ENCODE data around the gene SMCR8.
"Not testable (repeated sequence)": the region's sequence is repeated elsewhere in the genome, so short reads cannot be mapped to it uniquely, and the experiment has no call there.

The SMCR8 gene

DNA sequence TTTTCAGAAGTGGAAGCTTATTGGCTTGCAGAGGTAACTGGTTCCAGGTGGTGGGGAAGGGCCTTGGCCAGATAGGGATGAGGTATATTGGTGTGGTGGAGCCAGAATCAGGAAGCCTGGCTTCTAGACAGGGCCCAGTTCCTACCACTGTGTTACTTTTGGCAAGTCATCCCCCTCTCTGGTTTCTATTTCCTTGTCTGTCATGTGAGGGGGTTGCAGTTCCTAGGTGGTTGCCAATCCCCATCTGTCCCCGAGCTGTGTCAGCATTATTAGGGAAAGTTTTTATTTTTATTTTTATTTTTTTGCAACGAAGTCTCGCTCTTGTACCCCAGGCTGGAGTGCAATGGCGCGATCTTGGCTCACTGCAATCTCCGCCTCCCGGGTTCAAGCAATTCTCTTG lies 3.0 kb downstream of the SMCR8 start:
- DNase-seq, result no peak

DNA sequence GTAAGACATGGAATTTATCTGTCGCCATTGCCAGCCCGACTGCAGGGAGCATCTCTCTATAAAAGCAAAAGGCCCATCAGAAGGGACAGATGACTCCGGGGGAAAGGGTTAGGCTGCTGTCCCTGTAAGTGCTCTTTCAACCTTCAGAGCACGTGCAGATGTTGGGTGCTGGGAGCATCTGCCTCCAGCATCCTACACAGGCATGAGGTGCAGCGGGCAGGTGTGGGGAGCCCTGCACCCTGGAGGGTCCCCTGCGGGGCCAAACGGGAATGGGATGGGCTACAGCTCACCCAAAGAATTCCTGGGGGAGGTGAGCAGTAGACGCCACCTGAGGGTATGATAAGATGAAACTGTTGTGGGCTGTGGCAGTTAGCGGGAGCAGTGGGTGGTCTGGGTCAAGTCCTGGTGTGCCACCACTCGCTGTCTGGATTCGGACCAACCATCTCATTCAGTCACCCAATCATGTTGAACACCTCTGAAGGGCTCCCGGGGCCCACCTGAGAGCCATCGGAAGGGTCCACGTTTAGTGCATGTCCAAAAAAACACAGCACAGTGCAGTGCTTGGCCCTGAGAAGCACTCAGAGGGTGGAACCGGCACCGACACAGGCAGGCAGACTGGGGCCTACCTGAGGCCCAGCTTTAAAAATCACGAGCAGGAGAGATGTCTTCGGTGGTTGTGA lies 3.8 kb downstream of the SMCR8 start:
- no peak for DNase-seq

DNA sequence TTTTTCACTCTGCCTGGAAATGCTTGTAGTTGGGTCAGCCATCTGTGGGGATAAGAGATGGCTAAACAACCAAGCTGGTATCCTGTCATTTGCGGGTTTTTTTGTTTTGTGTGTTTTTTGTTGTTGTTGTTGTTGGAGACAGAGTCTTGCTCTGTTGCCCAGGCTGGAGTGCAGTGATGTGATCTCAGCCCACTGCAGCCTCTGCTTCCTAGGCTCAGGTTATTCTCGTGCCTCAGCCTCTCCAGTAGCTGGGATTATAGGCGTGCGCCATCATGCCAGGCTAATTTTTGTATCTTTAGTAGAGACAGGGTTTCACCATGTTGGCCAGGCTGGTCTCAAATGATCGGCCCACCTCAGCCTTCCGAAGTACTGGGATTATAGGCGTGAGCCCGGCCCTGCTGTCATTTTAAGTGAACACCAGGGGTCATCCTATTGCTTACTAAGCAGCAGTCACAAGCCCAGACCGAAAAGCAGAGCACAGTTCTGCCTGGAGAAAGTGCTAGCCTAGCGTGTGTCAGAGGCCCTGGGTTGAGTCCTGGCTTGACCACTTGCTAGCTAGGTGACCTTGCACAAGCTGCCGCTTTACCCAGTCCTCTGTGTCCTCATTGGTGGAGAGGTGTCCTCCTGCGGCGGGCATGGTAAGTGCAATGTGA lies 4.6 kb downstream of the SMCR8 start:
- DNase-seq, result no peak

DNA sequence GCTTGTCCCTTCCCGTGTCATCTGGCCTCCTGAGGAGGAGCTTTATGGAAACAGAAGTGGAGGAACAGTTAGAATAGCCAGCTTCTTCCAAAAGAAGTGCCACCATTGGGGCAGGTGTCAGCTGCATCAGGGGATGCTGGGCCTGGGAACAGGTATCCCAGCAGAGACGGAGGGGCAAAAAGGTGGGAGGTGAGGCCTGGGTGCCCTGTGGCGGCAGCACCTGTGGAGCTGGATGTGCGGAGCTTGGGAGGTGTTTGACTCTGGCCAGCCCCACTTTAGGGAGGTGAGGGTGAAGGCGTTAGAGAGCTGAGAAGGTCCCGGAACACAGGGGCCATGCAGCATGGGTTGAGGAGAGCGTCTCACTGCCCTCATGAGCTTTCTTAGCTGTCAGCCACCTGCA lies 5.2 kb downstream of the SMCR8 start:
- DNase-seq, result no peak

DNA sequence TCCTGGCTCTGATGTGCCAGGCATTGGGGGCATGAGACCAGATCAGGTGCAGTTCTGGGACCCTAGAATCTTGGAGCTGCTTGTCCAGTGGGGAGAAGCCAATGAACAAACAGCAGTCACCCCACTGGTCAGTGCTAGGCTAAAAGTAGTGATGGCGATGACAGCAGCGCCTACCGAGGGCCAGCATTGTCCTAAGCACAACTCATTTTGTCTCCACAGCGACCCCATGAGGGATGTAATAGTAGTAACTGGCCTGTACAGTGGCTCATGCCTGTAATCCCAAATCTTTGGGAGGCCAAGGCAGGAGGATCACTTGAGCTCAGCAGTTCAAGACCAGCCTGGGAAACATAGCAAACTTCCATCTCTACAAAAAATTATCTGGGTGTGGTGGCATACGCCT lies 6.2 kb downstream of the SMCR8 start:
- DNase-seq, result no peak

DNA sequence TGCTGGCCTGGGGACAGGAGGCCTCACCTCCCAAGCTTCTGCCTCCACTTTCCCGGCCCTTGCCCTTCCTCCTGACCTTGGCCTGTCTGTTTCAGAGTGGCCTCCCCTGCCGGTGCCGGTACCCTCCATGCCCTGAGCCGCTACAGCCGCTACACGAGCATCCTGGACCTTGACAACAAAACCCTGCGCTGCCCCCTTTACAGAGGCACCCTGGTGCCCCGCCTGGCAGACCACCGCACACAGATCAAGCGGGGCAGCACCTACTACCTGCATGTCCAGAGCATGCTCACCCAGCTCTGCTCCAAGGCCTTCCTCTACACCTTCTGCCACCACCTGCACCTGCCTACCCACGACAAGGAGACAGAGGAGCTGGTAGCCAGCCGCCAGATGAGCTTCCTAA lies 7.4 kb downstream of the SMCR8 start:
- no peak for DNase-seq

DNA sequence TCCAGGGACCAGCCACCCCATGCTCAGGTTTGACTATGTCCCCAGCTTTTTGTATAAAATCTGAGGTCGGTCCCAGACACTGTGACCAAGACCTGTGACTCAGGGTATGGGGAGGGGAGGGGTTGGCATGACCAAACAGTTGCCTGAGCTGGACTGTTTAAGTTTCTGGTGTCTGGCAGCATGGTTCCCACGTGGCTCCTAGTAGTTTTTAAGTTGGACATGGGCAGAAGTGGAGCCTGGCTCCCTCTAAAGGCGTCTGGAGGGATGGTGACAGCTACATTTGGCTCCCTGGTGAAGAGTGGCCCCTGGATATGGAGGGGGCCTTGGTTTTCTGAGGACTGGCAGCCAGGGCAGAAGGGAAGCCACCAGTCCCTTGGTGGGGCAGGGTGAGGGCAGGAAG lies 7.9 kb downstream of the SMCR8 start:
- no peak for DNase-seq

DNA sequence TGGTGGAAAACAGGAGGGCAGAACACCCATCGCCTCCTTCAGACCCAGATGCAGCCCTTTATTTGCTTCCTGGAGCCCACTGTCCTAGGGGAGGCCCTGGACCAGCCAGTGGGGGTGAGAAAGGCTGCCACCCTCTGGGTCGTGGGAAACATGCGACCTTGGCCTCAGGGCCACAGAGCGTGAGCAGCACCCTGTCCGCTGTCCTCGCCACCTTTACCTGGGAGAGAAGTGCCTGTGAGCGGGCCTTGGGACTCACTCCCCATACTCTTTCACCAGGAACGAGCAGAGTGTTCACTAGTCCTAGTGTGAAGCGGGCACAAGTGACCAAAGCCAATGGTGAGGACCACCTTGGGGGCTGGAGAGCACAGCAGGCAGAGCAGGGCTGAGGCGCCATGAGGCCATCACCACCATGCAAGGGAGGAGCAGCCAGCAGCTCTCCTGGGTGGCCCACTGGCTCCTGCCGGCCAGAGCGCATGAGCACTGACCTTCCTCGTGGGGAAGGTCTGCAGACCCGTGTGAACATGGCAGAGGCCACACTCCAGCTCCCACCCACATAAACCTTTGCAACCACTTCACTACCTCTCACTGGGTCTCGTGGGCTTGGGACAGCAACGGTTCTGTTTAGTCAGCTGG lies 8.5 kb downstream of the SMCR8 start:
- no peak for DNase-seq

DNA sequence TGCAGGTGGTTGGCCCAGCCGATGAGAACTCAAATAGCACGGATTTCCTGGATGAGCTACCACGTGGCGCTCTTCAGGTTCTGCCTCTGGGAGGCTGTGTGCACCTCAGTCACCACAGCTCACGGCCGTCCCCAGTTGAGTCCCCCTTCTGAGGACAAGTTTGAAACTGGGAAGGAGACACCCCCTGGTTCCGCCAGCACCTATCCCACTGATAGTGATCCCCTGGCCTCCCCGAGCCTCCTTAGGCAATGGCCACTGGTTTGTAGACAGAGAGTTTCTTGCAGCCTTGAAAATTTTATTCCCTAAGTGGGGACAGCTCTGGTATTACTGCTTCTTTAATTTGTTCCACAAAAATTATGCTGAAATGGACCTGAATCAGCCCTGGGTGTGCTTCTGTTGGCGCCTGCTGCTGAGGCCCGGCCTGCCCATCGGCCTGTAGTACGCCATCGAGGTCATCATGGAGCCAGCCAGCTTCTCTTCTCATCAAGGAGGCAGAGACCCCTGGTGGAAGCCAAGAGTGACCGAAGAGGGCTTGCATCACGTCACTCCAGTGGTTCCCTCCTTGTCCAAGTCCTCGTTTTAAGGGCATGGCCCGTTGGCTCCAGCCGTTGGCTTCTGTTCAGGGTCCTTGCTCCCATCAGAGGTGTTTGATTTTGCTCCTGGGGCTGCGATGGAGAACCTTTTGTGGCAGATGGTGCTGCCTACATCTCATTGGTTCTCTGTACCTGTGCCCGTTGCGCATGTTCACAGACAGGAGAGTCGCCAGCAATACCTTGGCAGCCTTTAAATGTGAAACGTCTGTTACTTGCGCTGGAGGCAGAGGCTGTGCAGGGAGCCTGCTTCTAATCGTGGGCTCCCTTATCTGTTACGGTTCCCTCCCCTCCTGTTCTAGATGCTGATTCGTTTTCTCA lies 9.3 kb downstream of the SMCR8 start:
- no peak for DNase-seq

DNA sequence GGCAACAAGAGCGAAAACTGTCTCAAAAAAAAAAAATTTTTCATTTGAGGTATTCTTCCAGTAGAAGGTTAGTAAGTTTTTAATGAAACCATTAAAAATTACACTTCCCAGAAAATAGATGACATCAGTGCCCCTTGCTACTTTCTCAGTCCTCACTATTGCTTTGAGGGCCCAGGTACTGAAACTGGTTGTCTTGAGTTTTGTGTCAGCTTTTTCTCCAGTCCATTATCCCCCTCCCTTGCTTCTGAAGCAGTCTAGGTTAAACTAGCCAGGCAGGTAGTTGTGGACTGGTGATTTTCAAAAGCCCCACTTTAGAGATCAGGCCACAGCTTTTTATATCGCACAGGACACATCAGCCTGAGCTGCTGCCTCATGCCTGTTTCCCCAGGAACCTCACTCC lies 10.9 kb downstream of the SMCR8 start:
- DNase-seq, result no peak

DNA sequence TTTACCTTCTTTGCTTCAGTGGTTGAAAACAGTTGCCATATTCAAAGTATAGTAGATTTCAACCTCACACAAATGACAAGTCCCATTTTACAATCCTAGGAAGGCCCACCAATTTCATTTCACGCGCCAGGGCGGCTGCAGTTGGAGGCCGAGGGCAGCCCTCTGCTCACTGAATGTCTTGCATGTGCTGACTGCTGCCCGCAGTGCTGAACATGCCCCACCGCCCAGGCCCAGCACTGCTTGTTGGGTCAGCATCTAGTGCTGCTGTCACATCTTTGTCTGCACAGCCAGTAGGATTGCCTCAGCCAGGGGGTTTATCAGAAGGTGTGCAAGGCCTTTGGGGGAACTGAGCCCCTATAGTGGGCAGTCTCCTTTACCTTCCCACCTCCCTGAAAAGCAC lies 11.5 kb downstream of the SMCR8 start:
- no peak for DNase-seq

DNA sequence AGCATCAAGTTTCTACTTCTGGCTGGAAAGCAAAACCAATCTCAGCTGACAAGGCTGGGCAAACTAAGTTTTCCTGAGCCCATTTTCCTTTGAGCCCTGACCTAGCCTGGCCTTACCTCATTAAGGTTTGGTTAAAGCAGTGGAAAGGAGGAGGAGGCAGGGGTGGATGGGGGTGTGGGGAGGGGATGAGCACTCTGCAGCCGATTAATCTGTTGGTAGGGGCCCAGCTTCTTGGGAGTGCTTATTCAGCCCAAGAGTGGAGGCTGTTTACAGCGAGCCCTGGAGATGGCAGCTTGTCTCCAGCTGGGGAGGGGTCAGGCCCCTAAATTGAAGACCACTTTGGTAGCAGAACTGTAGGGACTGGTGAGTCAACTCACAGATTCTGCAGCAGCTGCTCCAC lies 12.0 kb downstream of the SMCR8 start:
- no peak for DNase-seq

DNA sequence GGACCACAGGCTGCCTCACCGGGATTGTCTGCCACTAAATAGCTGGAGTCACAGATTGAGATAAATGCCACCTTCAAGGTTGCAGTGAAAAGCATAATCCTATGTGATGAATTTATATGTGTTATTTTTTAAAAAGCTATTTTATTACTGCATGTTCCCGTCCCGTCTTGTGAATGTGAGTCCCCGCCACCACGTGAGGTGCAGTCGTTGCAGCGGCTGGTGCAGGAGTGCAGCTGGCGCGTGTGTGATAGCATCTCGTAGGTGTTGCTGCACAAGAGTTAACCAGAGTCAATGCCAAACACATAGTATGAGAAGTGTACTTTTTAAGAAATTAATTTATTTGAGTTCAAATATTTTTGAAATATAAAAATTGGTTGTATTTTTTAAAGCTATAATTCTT lies 12.5 kb downstream of the SMCR8 start:
- DNase-seq, result no peak

DNA sequence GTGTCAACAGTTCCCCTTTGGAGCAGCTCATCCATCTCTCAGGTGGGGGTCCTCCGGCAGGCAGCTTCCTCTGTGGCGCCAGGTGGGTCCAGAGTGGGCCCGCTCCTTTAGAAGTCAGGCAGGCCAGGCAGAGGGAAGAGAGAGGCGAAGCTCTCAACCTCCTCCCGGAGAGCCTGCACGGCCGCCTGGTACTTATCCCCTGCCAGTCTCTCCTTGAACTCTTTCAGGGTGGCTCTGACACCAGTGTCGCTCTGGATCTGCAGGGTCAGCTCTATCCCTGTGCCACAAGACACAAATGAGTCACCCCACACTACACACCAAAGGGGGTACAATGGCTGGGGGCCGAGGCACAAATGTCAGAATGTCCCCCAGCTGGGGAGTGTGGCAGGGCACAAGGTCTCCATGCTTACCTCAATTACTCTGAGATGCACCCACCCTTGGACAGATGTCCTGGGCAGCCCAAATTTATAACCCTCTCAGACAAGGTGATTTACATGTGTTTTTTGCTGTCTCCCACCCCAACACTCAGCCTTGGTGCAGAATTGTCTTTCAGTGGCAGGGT lies 13.6 kb downstream of the SMCR8 start:
- no peak for DNase-seq

DNA sequence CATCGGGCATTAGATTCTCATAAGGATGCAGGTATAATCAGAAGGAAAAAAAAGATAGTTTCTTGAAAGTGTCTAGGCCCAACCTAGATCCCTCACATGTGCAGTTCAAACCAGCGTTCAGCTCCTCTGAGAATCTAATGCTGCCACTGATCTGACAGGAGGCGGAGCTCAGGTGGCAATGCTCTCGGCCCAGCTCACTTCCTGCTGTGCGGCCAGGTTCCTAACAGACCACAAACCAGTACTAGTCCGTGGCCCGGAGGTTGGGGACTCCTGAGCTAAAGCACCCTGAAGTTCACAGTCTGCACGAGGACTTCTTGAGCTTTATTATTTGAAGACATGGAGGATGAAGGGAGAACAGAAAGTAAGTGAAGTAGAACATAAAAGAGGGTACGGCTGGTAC lies 16.8 kb downstream of the SMCR8 start:
- DNase-seq, result no peak

DNA sequence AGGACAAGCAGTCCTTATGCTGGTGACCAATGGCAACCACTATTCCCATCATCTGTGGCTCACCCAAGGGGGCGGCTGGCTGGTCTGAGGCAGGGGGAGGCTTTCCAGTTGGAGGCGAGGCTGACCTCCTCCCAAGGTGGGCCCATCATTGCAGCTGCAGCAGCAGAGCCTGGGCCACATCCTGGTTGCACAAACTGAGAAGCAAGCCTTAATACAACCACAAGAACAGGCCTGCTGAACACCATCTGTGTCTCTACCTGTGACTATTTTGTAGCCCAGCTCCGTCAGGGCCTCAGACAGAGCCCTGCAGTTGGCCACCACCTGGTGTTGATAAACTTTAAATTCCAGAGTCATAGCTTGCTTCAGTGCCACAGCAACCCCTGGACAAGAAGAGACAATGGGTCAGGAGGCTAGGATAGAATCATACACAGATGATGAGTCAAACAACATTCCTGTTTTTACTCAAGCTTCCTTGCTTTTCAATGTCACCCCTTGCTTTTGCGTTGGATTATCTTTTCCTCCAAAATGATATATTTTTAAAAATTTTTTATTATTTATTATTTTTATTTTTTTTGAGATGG lies 17.9 kb downstream of the SMCR8 start:
- no peak for DNase-seq

DNA sequence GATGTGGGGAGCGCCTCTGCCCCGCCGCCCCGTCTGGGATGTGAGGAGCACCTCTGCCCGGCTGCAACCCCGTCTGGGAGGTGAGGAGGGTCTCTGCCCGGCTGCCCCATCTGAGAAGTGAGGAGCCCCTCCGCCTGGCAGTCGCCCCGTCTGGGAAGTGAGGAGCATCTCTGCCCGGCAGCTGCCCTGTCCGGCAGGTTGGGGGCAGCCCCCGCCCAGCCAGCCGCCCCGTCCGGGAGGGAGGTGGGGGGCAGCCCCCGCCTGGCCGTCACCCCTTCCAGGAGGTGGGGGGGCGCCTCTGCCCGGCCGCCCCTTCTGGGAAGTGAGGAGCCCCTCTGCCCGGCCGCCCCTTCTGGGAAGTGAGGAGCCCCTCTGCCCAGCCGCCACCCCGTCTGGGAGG lies 23.1 kb downstream of the SMCR8 start:
- DNase-seq, result not testable (repeated sequence)

DNA sequence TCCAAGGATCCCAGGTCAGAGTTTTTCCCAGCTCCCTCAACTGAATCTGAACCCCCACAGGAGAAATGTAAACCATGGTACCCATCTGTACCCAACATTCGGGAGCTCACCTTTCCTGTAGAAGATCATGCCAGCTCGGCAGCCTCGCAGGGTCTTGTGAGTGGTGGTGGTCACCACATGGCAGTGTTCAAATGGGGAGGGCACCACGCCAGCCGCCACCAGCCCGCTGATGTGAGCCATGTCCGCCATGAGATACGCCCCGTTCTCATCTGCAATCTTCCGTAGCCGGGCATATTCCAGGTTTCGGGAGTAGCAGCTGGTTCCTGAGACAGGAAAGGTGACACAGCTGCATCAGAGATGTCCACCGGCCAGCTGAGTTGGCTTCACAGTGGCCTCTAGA lies 24.8 kb downstream of the SMCR8 start:
- DNase-seq, result no peak

DNA sequence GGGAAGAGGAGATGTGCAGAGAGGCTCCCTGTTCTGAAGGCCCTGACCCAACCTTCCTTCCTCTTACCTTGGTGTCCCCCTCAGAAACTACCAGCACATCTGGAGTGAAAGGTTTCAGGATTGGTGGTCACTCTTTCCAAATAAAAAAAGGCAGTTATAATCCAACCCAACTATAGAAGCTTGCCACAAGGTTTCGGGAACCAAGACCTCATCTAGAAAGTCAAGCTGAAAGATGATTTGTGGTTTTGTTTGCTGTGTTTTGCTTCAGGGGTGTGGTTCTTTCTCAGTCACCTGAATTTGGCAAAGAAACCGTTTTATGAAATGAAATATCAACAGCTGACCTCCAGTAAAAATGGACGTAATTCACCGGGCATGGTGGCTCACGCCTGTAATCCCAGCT lies 28.9 kb downstream of the SMCR8 start:
- no peak for DNase-seq

DNA sequence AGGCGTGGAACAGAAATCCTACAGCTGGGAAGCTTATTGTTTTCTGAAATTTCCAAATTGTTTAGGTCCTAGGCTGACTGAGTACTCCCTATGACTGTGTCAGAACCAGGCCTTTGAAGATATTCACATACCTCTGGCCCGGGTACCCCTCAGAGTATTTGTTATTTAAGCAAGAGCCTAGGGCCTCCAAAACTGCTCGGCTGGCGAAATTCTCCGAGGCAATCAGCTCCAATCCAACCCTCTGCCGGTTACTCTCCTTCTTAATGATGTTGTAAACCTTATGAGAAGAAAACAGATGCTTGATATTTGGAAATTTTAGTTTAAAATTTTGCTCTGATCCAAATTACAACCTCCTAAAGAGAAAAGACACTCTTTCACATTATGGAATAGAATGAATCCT lies 38.4 kb downstream of the SMCR8 start:
- DNase-seq, result no peak

DNA sequence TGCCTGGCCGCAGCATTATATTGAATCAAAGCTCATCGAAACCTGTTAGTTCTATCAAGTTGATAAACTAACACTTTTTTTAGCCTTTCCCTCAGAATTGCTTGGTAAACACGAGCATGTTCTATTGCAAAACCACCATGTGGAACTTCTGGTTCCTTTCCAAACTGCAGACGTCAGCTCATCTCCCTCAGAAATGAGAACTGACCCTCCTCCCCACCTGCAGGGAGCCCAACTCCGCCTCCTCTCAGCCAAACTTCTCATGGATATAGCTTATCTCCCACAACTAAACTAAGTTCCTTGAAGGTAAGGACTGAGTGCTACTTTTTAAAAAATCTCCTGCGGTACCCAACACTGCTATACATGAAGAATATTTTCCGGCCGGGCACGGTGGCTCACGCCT lies 41.5 kb downstream of the SMCR8 start:
- DNase-seq, result no peak

DNA sequence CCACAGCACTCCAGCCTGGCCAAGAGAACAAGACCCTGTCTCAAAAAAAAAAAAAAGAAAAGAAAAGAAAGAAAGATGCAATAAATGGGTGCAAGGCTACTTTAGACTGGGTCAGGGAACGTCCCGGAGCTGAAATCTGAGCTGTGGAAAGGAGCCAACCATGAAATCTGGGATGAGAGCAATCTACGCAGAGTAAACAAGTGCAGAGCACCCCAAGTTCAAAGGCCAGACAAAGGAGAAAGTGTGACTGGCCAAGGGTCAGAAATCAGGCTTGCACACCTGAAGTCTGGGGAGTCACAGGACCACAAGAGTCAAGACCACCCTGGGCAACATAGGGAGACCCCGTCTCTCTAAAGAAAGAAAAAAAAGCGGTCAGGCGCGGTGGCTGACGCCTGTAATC lies 45.4 kb downstream of the SMCR8 start:
- DNase-seq, result no peak
